T-helper 2 cell treated with Interferon-gamma antibody and Interleukin-4, amounts not matched to agents 100 ng/mL and 5 ng/mL, for 36 hours (primary cell): Measurements from ENCODE around the gene FUCA1. TPM values are rescaled to one million over a fixed set of nuclear protein-coding genes. Genes with fewer than 3 reads are reported as not detected.
"Not testable (repeated sequence)": the region's sequence is repeated elsewhere in the genome, so short reads cannot be mapped to it uniquely, and the experiment has no call there.

Experiments used
- intact Hi-C: fragments of 100-400 bp; cut with micrococcal nuclease; formaldehyde crosslinking; loops from one replicate; pipeline ENCODE4 v1.15.1; 2023
- total RNA-seq: library from RNA; stranded (reverse); gene quantifications from 2 replicates; pipeline ENCODE4 v1.2.3, GENCODE V29; 2022

FUCA1 gene
- total RNA-seq, 1 donor from 2014 or later, result 3.7 TPM

DNA sequence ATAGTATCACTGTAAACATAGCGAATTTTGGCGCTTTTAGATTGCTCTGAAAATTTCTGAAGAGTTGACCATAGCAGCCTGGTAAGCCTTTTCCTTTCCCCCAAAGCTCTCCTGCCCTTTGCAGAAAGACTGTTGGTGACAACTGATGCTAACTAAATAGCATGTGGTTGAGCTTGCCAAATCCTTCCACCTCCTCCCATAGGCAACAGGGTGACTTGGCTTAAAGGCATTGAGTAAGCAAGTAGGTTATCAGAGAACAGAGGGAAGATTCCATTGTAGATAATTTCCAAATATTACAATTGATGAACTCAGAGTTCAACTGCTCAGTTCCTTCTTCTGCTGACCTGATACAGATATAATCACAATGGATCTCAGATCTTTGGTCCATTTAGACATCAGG is 22.9 kb downstream of the FUCA1 start:
- intact Hi-C loops, result no loop called here

DNA sequence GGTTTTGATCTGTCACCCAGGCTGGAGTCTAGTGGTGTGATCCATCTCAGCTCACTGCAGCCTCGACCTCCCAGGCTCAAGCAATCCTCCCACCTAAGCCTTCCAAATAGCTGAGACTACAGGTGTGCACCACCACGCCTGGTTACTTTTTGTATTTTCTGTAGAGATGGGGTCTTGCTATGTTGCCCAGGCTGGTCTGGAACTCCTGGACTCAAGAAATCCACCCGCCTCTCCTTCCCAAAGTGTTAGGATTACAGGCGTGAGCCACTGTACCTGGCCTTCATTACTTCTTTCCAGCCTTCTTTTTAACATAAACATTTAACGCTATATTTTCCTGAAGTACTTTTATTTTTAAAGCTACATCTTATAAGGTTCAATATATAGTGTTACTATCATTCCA is 24.4 kb downstream of the FUCA1 start:
- intact Hi-C loops, result no loop called here

DNA sequence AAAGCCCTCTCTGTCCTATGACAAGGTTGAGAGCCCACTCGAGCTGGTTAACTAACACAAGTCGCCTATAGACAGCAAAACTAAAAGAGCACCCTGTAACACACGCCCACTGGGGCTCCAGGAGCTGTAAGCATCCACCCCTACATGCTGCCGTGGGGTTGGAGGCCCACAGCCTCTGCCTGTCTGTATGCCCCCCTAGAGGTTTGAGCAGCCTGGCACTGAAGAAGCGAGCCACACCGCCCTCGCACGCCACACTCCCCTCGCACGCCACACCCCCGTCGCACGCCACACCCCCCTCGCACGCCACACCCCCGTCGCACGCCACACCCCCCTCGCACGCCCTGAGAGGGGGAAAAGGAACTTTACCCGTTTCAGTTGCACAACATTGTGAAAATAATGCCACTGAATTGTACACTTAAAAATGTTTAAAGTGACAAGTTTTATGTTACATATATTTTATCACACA is 29.7 kb downstream of the FUCA1 start:
- intact Hi-C loops, result loop anchor here (2.0 kb wide), 1 partner anchor 14 kb away; the partner anchor contains the start of gene HMGCL

DNA sequence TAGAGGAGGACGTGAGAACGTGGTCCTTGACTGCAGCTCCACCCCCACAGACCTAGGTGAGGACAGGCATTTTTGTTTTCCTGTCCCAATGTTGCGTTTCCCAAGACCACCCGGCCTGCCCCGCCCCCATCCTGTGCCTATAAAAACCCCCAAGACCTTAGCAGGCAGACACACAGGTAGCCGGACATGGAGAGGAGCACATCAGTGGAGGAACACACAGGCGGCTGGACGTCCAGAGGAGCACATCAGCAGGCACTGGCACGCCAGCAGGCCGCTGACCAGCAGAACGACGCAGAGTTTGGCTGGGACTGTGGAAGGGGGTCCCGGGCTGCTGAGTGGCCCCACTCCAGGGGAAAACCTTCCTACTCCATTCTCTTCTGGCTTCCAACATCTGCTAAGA is 30.2 kb downstream of the FUCA1 start:
- intact Hi-C loops, result loop anchor here (2.0 kb wide), 1 partner anchor 13 kb away; the partner anchor contains the start of gene HMGCL

DNA sequence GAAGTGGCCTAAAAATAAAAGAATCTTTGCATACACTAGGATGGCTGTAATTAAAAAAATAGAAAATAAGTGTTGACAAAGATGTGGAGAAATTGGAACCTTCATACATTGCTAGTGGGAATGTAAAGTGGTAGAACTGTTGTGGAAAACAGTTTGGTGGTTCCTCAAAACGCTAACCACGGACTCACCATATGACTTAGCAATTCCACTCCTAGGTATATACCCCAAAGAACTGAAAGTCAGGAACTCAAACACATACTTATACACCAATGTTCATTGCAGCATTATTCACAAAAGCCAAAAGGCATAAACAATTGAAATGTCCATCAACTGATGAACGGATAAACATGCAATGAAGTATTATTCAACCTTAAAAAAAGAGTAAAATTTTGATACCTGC is 32.1 kb downstream of the FUCA1 start:
- intact Hi-C loops, result no loop called here

DNA sequence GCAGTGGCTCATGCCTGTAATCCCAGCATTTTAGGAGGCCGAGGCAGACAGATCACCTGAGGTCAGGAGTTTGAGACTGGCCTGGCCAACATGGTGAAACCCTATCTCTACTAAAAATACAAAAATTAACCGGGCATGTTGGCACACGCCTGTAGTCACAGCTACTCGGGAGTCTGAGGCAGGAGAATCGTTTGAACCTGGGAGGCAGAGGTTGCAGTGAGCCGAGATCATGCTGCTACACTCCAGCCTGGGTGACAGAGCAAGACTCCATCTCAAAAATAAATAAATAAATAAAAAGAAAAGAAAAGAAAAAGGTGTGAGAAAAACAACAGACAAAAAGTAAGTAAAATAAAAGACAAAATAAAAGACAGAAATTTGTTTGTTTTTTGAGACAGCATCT is 33.9 kb downstream of the FUCA1 start:
- intact Hi-C loops, result not testable (repeated sequence)

DNA sequence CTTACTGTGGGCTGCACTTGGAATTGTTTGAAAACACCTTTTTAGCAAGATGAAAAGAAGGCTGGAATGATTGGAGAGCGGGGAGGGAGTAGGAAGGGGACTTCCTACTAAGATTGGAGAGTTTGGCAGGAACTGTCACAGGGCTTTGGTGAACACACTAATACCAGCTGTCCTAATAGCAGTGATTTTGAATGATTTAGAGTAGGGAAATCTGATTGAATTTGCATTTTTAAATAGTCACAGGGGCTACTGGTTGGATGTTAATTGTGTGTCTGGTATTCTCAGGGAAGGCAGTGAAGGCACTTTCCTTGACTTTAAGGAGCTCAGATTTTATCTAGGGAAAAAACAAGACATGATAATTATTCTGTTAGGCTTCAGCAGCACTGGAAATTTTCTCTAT is 40.4 kb downstream of the FUCA1 start:
- intact Hi-C loops, result loop anchor here (5.0 kb wide), 1 partner anchor 40 kb away; the partner anchor contains the start of gene FUCA1

DNA sequence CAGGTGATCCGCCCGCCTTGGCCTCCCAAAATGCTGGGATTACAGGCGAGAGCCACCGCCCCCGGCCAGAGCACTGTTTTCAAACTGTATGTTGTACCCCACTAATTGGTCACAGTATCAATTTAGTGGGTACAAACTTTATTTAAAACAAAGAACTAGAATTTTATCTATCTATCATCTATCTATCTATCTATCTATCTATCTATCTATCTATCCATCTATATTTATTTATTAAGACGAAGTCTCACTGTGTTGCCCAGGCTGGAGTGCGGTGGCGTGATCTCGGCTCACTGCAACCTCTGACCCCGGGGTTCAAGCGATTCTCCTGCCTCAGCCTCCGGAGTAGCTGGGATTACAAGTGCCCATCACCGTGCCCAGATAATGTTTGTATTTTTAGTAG is 41.5 kb downstream of the FUCA1 start:
- intact Hi-C loops, result loop anchor here (5.0 kb wide), 1 partner anchor 41 kb away; the partner anchor contains the start of gene FUCA1

DNA sequence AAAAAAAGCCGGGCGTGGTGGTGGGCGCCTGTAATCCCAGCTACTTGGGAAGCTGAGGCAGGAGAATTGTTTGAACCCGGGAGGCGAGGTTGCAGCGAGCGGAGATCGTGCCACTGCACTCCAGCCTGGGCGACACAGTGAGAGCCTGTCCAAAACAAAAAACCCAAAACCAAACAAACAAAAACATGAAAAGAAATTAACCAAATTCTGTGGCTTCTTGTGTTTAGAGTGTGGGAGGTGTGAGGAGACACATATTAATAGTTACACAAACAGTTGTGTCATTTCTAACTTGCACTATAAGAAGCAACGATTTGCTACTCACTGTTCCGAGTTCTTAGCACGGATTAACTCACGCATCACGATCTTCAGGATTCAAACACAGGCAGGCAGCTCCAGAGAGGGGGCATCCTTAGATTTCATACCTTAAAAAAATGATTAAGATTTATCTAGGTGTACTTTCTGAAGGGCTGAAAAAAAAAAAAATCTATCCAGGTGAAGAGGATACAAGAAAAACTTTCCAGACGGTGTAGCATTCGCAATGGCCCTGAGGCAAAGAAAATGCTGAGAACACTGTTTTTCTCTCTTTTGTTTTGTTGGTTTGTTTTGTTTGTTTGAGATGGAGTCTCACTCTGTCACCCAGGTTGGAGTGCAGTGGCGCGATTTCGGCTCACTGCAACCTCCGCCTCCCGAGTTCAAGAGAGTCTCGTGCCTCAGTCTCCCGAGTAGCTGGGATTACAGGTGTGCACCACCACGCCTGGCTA is 42.1 kb downstream of the FUCA1 start:
- intact Hi-C loops, result loop anchor here (1.0 to 5.0 kb wide), 5 partner anchors 13 to 154 kb away; partner anchors contain the start of genes FUCA1, GALE, PITHD1 and SRSF10

DNA sequence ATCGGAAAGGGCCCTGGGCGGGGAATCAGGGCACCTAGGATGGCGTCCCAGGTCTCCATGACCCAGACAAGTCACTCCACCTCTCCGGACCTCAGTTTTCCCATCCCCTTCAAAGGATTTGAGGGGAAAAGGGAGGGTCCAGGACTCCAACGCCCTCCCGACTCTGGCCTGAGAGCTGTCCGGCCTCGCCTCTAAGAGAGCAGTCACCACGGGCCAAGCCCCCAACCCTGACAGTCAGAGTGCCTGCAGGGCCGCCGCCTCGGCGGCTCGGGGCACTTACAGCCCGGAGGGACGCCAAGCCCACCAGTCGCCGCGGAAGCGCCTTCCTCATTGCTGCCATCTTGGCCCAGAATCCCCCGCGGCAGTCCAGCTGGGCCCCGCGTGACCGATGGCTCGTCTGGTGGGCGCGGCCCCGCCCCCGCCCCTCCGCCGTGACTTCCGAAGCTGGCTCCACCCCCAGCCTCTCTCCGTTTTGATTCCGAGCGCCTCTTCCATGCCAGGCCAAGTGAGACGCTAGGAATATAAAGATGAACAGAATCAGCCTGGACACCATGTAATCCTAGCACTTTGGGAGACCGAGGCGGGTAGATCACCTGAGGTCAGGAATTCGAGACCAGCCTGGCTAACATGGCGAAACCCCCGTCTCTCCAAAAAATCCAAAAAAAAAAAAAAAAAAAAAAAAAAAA is 42.9 kb downstream of the FUCA1 start, which contains the start of gene HMGCL:
TSS of gene HMGCL (minus strand) at position 354 of the 686 bp plus-strand sequence. CDS start at position 340, 14 bp downstream.
- intact Hi-C loops, result loop anchor here (1.0 to 5.0 kb wide), 5 partner anchors 14 to 155 kb away; partner anchors contain the start of genes FUCA1, GALE, PITHD1 and SRSF10

DNA sequence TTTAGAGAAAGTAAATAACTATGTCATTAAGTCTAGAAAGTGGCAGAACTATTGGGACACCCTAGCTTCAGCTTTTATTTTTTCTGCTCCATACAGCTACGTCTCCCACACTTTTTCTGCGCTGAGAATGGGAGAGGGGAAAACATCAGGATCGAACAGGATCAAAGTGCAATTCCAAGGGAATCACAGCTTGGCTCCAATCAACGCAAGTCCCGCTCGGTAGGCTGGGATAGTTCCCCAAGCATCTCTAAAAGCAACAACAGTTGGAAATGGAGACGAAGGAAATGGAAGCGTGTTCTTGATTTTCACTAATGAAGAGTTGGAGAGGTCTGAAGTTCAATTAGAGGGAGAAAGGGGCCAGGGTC is 43.4 kb downstream of the FUCA1 start:
- intact Hi-C loops, result loop anchor here (1.0 to 5.0 kb wide), 5 partner anchors 14 to 156 kb away; partner anchors contain the start of genes FUCA1, GALE, PITHD1 and SRSF10

DNA sequence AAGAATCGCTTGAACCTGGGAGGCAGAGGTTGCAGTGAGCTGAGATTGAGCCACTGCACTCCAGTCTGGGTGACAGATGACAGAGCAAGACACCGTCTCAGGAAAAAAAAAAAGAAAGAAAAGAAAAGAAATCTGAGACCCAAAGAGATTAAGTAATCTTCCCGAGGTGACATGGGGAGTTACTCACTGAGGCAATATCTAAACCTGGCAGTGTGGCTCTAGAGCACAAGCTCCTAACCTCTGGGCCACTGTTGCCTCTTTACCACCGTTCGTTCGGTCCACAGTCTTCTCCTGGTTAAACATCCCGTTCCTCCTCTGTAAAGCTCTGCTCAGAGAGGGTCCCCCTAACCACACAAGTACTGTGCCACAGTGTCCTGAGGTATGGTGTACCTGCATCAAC is 44.3 kb downstream of the FUCA1 start:
- intact Hi-C loops, result loop anchor here (2.0 kb wide), 2 partner anchors 15 to 45 kb away; partner anchors contain the start of gene PITHD1

DNA sequence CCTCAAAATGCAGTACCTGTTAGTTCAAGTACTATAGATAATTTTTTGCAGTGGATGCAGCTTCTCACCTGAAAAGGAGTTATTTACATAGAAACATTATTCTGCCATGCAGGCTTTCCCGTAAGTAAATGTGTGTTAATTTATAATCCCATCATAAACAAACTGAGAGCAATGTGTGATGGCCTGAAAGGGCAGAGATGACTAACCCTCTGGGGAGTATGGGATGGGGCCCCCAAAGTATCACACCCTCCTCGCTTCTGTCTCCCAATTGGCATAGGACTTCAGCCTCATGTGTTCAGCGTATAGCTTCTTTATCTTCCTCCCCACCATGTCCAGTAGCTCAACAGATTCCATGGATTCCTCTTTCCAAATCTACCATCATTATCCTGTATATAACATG is 50.5 kb downstream of the FUCA1 start:
- intact Hi-C loops, result no loop called here

DNA sequence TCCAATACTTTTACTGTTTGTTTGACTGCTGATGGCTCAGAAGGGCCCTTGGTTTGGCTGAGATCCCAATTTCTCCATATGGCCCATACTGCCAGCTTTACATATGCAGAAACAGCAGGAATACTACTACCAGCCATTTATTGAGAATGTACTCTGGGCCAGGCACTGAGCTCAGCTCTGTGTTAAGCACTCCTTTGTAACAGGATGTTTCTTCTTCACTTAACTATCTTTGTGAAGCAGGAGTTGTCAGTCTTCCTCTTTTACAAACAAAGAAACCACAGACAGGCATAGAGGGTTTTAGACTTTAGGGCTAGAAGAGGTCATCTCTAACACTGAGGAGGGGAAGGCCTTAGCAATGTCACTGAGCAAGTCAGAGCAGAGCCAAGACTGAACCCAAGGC is 51.2 kb downstream of the FUCA1 start:
- intact Hi-C loops, result no loop called here

DNA sequence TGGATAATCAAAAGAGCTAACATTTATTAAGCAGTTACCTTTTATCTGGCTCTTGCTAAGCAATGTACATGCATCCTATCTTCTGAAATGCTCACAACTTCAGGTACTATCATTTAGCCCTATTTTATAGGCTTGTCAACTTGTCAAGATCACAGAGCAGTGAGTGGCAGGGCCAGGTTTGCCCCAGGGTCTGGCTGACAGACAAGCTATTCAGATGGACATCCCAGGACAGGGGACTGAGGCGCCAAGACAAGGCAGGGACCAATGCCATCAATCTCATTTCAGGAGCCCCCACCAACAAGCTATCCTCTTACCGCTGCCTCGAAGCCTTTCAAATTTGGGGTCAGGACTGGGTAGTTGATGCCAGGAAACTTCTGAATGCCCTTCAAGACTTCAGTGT is 51.7 kb downstream of the FUCA1 start:
- intact Hi-C loops, result no loop called here

DNA sequence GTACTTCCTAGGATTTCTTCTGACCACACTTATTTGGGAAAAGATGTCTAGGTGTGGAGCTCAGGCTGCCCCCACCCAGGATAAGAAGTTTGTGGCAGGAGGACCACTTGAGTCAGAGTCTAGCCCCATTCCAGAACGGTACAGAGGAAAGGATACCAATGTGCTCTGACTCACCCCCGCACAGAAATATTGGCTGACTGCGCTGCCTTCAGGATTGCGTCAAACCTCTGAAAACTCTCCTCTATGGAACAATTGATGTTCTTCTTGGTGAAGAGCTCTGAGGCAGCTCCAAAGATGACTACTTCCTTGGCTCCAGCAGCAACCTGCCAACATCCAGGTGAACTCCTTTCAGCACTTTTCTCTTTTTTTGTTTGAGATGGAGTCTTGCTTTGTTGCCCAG is 54.1 kb downstream of the FUCA1 start:
- intact Hi-C loops, result no loop called here

DNA sequence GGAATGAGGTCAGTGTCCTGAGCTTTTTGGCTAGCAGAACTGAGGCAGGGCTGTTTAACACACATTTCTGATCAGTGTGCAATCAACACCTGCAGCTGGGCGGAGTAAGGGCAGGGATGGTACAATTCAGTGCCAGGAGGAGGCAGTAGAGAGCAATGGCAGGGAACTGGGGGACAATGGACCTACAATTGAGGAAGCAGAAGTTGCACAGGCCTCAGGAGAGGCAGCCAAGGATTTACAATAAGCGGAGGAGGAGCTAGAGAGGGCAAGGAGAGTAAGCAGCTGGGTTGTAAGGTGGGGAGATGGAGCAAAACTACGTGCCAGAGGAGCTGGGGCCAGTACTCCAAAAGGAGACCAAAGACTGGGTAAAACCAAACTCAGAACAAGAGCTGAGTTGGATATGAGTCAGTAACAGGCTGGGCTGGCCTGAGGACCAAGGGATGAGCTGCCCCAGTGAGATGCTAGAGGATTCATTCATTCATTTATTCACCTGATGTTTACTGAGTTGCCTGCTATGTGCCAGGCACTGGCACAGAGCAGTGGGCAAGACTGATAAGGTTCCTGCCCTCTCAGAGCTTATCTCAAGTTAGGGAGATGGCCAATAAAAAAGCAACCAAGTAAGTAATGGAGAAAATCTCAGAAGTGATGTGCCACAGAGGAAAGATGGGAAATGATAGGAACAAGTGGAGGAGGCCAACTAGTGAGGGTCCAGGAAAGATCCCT is 57.1 kb downstream of the FUCA1 start:
- intact Hi-C loops, result loop anchor here (1.0 kb wide), 1 partner anchor 106 kb away; no protein-coding TSS in a partner anchor

DNA sequence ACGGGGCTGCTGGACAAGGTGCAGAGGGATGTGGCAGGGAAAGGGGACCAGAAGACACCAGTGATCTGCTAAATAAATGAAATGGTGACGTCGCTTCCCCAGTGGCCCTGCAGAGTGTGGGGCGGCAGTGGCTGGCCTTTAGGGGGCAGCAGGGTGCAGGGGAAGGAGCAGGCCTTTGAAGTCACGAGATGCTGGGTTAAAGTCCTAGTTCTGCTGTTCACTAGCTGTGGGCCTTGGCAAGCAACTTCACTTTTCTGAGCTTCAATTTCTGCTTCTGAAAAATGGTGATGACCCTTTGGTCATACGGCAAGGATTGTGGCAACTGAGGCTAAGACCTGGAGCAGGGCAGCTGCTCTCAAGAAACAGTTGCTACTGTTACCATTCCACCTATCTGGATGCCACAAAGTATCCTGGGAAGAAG is 58.3 kb downstream of the FUCA1 start:
- intact Hi-C loops, result loop anchor here (1.0 kb wide), 2 partner anchors 59 to 108 kb away; partner anchors contain the start of gene FUCA1

DNA sequence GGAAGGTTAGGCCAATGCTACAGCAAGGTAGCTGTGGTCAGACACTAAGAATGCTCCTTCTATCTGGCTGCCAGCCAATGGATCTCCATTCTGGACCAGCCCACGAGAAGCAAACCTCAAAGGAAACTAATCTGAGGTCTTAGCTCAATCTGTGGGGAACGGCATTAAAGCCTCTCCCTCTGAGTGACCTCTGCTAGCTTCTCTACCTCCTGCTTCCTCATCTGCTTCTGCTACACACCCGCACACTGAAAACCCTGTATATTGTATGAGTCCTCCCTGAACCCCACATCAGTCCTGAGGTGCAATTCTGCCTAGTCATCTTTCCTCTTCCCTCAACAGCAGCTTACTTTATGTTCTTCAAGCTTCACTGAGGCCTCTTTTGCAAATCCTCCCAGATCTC is 60.6 kb downstream of the FUCA1 start:
- intact Hi-C loops, result no loop called here

DNA sequence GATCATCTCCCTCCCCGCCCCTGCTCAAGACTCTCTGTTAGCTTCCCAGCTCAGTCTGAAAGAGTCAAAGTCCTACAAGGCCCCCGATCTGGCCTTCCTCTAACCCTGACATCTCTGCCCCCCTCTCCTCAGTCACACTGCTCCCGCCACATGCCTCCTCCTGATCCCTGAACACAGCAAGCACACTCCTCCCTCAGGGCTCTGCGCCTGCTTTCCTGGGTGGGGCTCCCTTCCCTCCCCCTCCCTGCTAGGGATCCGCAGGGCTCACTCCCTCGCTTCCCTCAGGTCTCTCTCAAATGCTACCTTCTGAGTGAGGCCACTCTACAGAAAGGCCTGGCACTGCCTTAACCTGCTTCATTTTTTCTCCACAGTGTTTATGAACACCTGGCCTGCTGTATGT is 61.8 kb downstream of the FUCA1 start:
- intact Hi-C loops, result no loop called here

DNA sequence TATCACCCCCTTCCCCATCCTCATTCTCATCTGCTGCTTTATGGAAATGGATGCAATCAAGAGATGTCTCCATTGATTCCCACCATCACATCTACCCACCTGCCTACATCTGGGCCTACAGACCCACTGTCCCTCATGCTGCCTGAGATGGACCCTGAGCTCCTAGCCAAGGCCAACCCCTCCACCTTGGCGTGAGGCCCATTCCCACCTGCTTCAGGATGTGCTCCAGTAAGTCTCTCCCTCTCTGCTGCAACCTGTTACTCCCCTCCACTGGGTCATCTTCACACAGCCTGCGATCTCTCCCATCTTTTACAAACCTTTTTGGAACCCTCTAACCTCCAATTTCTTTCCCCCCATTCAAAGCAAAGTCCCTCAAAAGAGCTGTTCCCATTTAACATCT is 63.1 kb downstream of the FUCA1 start:
- intact Hi-C loops, result no loop called here
